PC-3 (cell line): ENCODE data around the gene USP8. TPM values are rescaled to one million over a fixed set of nuclear protein-coding genes. Genes with fewer than 3 reads are reported as not detected.
"Not testable (repeated sequence)": the region's sequence is repeated elsewhere in the genome, so short reads cannot be mapped to it uniquely, and the experiment has no call there.

Experiments used
- ATAC-seq: fragments of 200-7000 bp; cut with Tn5 transposase; 2 replicates; pipeline ENCODE4 v1.9.1; 2020; ENCODE audit warnings: mild to moderate bottlenecking, moderate library complexity
- BruUV-seq: library from RNA; stranded (reverse); fragments of 400-500 nt; replicated peaks from 2 replicates; lab custom pipeline; 2021; lab: Mats Ljungman, UMichigan
- CTCF ChIA-PET: fragments of 300-600 bp; sonication (Branson Sonifier 250); formaldehyde crosslinking; loops from one replicate; lab custom pipeline; 2022; ENCODE audit warnings: antibody characterized with exemption; lab: Charles Lee
- POLR2A ChIA-PET: fragments of 300-600 bp; sonication (Branson Sonifier 250); formaldehyde crosslinking; loops from one replicate; lab custom pipeline; 2022; ENCODE audit warnings: antibody characterized with exemption; ENCODE audit not compliant: unreplicated experiment; lab: Charles Lee
- DNase-seq: peaks from one replicate; pipeline ENCODE4 v3.0.0-alpha.2; 2015
- H2AFZ ChIP-seq: fragments of 300-600 bp; sonication (generic); 2 replicates; pipeline ENCODE4 v1.6.0; 2016; ENCODE audit warnings: antibody characterized with exemption, low read length
- H3F3A ChIP-seq: fragments of 300-600 bp; sonication (generic); one replicate; pipeline ENCODE4 v1.6.0; 2017; ENCODE audit warnings: antibody characterized with exemption, low read length, control low read depth, mild to moderate bottlenecking; ENCODE audit not compliant: unreplicated experiment
- H3K27ac ChIP-seq: fragments of 300-600 bp; sonication (generic); 2 replicates; pipeline ENCODE4 v1.5.1; 2016; ENCODE audit warnings: mild to moderate bottlenecking, low read length
- H3K27me3 ChIP-seq: fragments of 300-600 bp; sonication (generic); 2 replicates; pipeline ENCODE4 v1.6.1; 2016; ENCODE audit warnings: low read length, mixed read lengths
- H3K36me3 ChIP-seq: fragments of 300-600 bp; sonication (generic); 2 replicates; pipeline ENCODE4 v1.6.1; 2016; ENCODE audit warnings: low read depth, mixed run types, low read length, mixed read lengths
- H3K4me1 ChIP-seq: fragments of 300-600 bp; sonication (generic); 2 replicates; pipeline ENCODE4 v1.5.1; 2016; ENCODE audit warnings: low read length; ENCODE audit not compliant: insufficient read depth
- H3K4me2 ChIP-seq: fragments of 300-600 bp; sonication (generic); 2 replicates; pipeline ENCODE4 v1.6.0; 2016; ENCODE audit warnings: low read length
- H3K4me3 ChIP-seq: fragments of 300-600 bp; sonication (generic); 2 replicates; pipeline ENCODE4 v1.5.1; 2016; ENCODE audit warnings: mild to moderate bottlenecking, low read length, mixed read lengths
- H3K79me2 ChIP-seq: fragments of 300-600 bp; sonication (generic); 2 replicates; pipeline ENCODE4 v1.6.1; 2017; ENCODE audit warnings: low read length, mixed read lengths
- H3K9ac ChIP-seq: fragments of 300-600 bp; sonication (generic); 2 replicates; pipeline ENCODE4 v1.6.0; 2016; ENCODE audit warnings: mild to moderate bottlenecking, low read length
- H3K9me2 ChIP-seq: fragments of 300-600 bp; sonication (generic); replicated peaks from 2 replicates; pipeline ENCODE4 v1.6.1; 2016; ENCODE audit warnings: mixed run types, low read length, mixed read lengths
- H3K9me3 ChIP-seq: fragments of 300-600 bp; sonication (generic); 2 replicates; pipeline ENCODE4 v1.6.1; 2016; ENCODE audit warnings: low read length, mixed read lengths
- H4K20me1 ChIP-seq: fragments of 300-600 bp; sonication (generic); 2 replicates; pipeline ENCODE4 v1.6.1; 2016; ENCODE audit warnings: low read length, mixed read lengths
- CTCF ChIP-seq: fragments of 300-600 bp; sonication (generic); conservative IDR thresholded peaks from 2 replicates; pipeline ENCODE4 v1.5.1; 2017; ENCODE audit warnings: antibody characterized with exemption, low read depth, mild to moderate bottlenecking, low read length
- EZH2 ChIP-seq: fragments of 300-600 bp; sonication (generic); IDR thresholded peaks from one replicate; pipeline ENCODE4 v1.6.1; 2017; ENCODE audit warnings: antibody characterized with exemption, mild to moderate bottlenecking, low read length; ENCODE audit not compliant: unreplicated experiment
- EZH2phosphoT487 ChIP-seq: fragments of 300-600 bp; sonication (generic); IDR thresholded peaks from 2 replicates; pipeline ENCODE4 v1.6.1; 2018; ENCODE audit warnings: mild to moderate bottlenecking, antibody characterized with exemption, low read length, borderline replicate concordance
- intact Hi-C: fragments of 100-400 bp; cut with micrococcal nuclease; formaldehyde crosslinking; loops from 2 replicates; pipeline ENCODE4 v1.9.0; 2023
- total RNA-seq: library from RNA; depleted of rRNA; stranded (reverse); fragments of >200 nt; gene quantifications from 2 replicates; pipeline ENCODE4 v1.2.3, GENCODE V29; 2014

USP8 gene
- total RNA-seq, 1 experiment from 2014 or later, result 24.6 TPM

- H3K36me3 ChIP-seq, result no peaks in the 10 kb centered on the region
- H3K4me1 ChIP-seq, result no peaks in the 10 kb centered on the region
- no peak overlapping the region for H3K4me2 ChIP-seq
- ChIA-PET CTCF (no interaction called here), POLR2A (no interaction called here)
- H3K79me2 ChIP-seq, result no peaks in the 10 kb centered on the region
- intact Hi-C loops, result no loop called here
- no peaks in the 10 kb centered on the region for H3F3A ChIP-seq
- DNase-seq, result no peak
- no peaks in the 10 kb centered on the region for H4K20me1 ChIP-seq
- no peak overlapping the region for H2AFZ ChIP-seq
- no peaks in the 10 kb centered on the region for H3K9me3 ChIP-seq
- no peaks in the 10 kb centered on the region for H3K9me2 ChIP-seq
- ATAC-seq, result no peak
- no peaks in the 10 kb centered on the region for H3K27me3 ChIP-seq
- no peak overlapping the region for H3K27ac ChIP-seq
- no peak overlapping the region for H3K9ac ChIP-seq
- BruUV-seq, result no TSS peak
- TF ChIP-seq CTCF (no peak), EZH2phosphoT487 (no peak), EZH2 (no peak)
- no peak overlapping the region for H3K4me3 ChIP-seq
Observed at GRCh38 chr15:50381438-50381837, 42.8 kb upstream of the USP8 start.

DNA sequence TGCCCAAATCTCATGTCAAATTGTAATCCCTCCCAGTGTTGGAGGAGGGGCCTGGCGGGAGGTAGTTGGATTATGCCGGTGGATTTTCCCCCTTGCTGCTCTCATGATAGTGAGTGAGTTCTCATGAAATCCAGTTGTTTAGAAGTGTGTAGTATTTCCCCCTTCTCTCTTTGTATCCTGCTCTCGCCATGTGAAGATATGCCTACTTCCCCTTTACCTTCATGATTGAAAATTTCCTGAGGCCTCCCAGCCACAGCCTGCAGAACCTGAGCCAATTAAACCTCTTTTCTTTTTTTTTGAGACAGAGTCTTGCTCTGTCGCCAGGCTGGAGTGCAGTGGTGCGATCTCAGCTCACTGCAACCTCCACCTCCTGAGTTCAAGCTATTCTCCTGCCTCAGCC lies 41.8 kb upstream of the USP8 start:
- POLR2A ChIA-PET, DNase-seq, H3K9me2 ChIP-seq, H3K9me3 ChIP-seq, H3K9ac ChIP-seq, CTCF ChIA-PET, H3K36me3 ChIP-seq, H3K4me1 ChIP-seq, BruUV-seq, H3K4me2 ChIP-seq, H3K27ac ChIP-seq, ATAC-seq, H3F3A ChIP-seq, H3K4me3 ChIP-seq, H4K20me1 ChIP-seq, H3K27me3 ChIP-seq, intact Hi-C loops, H3K79me2 ChIP-seq, H2AFZ ChIP-seq: not testable (repeated sequence)

DNA sequence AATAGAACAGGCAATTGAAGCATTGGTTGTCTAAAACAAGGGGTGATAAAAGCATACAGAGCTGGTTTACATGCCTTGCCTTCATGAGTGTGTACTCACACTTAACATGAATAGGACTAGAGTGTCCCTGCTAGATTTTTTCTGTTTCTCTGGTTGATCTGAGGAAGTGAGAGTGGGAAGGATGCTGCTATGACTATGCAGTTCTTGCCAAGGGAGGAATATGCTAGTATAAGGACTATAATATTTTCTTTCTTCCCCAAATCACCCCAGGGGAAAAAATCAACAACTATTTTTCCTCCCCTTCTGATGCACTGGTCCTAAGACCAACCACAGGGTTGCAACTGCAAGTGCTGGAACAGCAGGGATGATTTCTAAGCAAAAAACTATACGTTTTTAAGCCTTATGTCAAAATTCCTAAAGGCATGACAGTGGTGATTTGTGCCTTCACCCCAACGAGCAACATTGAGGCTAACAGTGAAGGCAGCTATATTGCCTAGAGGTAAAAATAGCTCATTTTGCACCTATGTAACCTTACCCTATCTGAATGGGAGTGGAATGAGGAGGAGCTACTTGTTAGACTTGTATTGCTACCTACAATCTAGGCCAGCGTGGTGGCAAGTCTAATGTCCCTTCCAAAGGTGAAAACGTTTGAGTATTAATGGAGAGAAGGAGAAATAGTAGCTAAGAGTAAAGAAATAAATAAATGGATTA lies 33.5 kb upstream of the USP8 start:
- Histone ChIP-seq H3K4me3 (no peak overlapping the region), H4K20me1 (no peaks in the 10 kb centered on the region), H3K9ac (no peak overlapping the region), H3F3A (no peaks in the 10 kb centered on the region), H3K4me2 (no peak overlapping the region), H3K36me3 (no peaks in the 10 kb centered on the region), H2AFZ (no peak overlapping the region), H3K4me1 (no peaks in the 10 kb centered on the region), H3K27ac (no peak overlapping the region), H3K79me2 (no peaks in the 10 kb centered on the region), H3K9me3 (no peaks in the 10 kb centered on the region), H3K9me2 (no peaks in the 10 kb centered on the region), H3K27me3 (no peaks in the 10 kb centered on the region)
- intact Hi-C loops, result no loop called here
- TF ChIP-seq EZH2phosphoT487 (no peak), CTCF (no peak), EZH2 (no peak)
- ATAC-seq (no peak), DNase-seq (no peak)
- ChIA-PET POLR2A (no interaction called here), CTCF (no interaction called here)
- no TSS peak for BruUV-seq

DNA sequence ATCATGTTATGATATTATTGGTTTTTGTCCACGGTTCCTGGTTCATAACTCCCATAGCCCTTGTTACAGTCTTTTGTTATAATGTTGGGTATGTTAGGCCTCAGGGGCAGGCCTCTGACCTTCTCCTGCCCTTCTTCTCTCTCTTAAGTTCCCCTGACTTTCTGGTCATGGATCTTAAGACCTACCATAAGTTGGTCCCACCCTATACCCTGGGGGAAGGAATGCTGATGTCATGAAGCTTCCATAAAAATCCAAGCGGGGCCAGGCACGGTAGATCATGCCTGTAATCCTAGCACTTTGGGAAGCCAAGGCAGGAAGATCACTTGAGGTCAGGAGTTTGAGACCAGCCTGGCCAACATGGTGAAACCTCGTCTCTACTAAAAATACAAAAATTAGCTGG lies 32.6 kb upstream of the USP8 start:
- ATAC-seq, CTCF ChIA-PET, H3K4me2 ChIP-seq, H3K4me3 ChIP-seq, H3K9me2 ChIP-seq, H3K9ac ChIP-seq, H3K27ac ChIP-seq, DNase-seq, H3F3A ChIP-seq, H2AFZ ChIP-seq, H3K4me1 ChIP-seq, H3K36me3 ChIP-seq, H3K79me2 ChIP-seq, POLR2A ChIA-PET, H3K27me3 ChIP-seq, H4K20me1 ChIP-seq, intact Hi-C loops, H3K9me3 ChIP-seq, BruUV-seq: not testable (repeated sequence)
